Measurements from ENCODE around the gene FAM9C. TPM values are rescaled to one million over a fixed set of nuclear protein-coding genes. Genes with fewer than 3 reads are reported as not detected.
"Not testable (repeated sequence)": the region's sequence is repeated elsewhere in the genome, so short reads cannot be mapped to it uniquely, and the experiment has no call there.

FAM9C gene
- total RNA-seq, 1 donor from 2014 or later: not detected

DNA sequence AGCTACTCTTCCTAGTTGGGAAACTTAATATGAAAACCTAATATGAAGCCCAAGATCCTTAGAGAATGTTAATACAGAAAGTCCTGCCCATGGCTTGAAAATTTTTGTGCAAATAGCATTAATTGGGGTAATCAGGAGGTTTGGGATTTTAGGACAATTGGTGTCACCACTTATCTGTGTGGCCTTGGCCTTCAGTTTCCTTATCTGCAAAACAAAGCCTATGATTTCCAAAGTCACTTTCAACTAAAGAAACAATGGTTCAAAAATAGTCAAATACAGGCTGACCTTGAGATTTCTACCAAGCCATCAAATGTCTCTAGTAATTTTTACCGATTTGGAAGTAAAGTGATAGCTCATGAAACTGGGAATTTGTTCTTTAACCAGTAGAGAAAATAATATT is 40.2 kb upstream of the FAM9C start:
- no peaks in the 10 kb centered on the region for H3K36me3 Mint-ChIP-seq
- no peak overlapping the region for H3K27ac Mint-ChIP-seq
- no peak overlapping the region for H3K4me3 Mint-ChIP-seq
- DNase-seq (ENCODE audit: extremely low spot score, unreplicated experiment): no peak
- H3K4me1 Mint-ChIP-seq (ENCODE audit: unreplicated experiment): peaks cover 15% of the 10 kb centered on the region
- H3K27me3 Mint-ChIP-seq: no peaks in the 10 kb centered on the region
- peaks cover 6% of the 10 kb centered on the region for H3K9me3 Mint-ChIP-seq
- TF ChIP-seq, protein P1, sequence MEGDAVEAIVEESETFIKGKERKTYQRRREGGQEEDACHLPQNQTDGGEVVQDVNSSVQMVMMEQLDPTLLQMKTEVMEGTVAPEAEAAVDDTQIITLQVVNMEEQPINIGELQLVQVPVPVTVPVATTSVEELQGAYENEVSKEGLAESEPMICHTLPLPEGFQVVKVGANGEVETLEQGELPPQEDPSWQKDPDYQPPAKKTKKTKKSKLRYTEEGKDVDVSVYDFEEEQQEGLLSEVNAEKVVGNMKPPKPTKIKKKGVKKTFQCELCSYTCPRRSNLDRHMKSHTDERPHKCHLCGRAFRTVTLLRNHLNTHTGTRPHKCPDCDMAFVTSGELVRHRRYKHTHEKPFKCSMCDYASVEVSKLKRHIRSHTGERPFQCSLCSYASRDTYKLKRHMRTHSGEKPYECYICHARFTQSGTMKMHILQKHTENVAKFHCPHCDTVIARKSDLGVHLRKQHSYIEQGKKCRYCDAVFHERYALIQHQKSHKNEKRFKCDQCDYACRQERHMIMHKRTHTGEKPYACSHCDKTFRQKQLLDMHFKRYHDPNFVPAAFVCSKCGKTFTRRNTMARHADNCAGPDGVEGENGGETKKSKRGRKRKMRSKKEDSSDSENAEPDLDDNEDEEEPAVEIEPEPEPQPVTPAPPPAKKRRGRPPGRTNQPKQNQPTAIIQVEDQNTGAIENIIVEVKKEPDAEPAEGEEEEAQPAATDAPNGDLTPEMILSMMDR (conservative IDR thresholded peaks at IDR 0.05): no peak

DNA sequence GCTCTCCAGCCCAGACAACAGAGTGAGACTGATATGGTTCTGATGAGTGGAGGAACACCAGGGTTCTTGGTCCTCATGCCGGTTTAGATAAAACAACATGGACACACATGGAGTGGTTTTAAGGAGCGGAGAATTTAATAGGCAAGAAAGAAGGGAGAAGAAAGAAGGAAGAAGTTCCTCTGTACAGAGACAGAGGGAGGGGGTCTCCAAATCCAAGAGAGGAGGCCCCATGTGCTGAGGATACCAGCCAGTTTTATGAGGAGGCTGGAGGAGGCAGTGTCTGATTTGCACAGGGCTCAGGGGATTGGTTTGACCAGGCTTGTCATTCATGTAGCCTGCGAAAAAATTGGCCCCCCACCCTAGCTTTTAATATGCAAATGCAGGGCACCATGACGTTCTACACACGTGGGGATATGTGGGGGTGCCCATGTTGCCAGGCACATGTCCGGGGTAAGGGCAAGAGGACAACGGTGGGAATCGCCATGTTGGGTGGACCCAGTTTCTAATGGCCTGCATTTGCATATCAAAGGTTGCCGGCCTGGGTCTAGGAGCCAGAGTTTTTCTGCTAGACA is 39.4 kb upstream of the FAM9C start:
- H3K36me3 Mint-ChIP-seq; H3K27me3 Mint-ChIP-seq; H3K27ac Mint-ChIP-seq; DNase-seq (ENCODE audit: extremely low spot score, unreplicated experiment); H3K4me3 Mint-ChIP-seq; H3K9me3 Mint-ChIP-seq: not testable (repeated sequence)
- peaks cover 15% of the 10 kb centered on the region for H3K4me1 Mint-ChIP-seq (ENCODE audit: unreplicated experiment)

GRCh38 chrX:13082206-13083065 is 38.0 kb upstream of the FAM9C start:
- Mint-ChIP-seq H3K4me1 (ENCODE audit: unreplicated experiment) (peaks cover 15% of the 10 kb centered on the region), H3K36me3 (no peaks in the 10 kb centered on the region), H3K27ac (no peak overlapping the region), H3K4me3 (no peak overlapping the region), H3K9me3 (peaks cover 2% of the 10 kb centered on the region), H3K27me3 (no peaks in the 10 kb centered on the region)
- TF ChIP-seq, protein P1 (conservative IDR thresholded peaks at IDR 0.05): no peak
- no peak for DNase-seq (ENCODE audit: extremely low spot score, unreplicated experiment)

DNA sequence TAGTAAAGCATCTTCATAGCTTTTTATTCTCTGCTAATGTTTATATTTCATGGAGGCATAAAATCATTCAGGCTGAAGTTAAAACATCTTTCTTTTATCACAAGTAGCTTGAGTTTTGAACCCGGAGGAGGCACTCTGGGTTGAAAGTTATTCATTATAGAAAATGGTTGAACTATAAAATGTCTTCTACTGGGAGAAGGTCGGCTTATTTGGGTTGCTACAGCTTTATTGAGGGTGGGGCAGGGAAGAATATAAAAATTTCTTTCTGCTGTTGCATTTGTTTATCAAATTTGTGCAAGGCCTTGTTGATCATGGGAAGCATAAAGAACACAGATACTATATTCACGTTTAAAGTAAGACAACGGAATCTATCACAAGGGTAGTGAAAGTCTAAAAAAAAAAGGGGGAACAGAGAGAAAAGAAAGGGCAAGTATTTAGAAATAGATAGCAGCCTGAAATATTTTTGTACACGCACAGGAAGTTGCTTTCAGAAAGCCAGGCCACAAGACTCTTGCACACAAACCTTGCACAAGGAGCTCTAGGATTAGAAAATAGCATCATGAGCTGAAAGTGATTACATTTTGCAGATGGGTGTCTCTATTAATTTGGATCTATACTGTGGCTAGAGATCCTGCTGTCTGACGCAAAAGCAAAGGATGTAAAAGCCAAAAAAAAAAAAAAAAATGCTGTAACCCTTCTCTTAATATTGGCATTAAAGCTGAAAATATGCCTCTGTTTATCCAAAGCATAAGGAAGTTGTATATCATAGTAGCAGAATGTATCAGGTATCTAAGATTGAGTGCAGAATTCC is 37.2 kb upstream of the FAM9C start:
- TF ChIP-seq, protein P1 (conservative IDR thresholded peaks at IDR 0.05): no peak
- Mint-ChIP-seq H3K27ac (no peak overlapping the region), H3K27me3 (no peaks in the 10 kb centered on the region), H3K9me3 (no peaks in the 10 kb centered on the region), H3K4me1 (ENCODE audit: unreplicated experiment) (peaks cover 15% of the 10 kb centered on the region), H3K4me3 (no peak overlapping the region), H3K36me3 (no peaks in the 10 kb centered on the region)
- DNase-seq (ENCODE audit: extremely low spot score, unreplicated experiment): no peak

GRCh38 chrX:13080128-13080795 is 35.8 kb upstream of the FAM9C start:
- H3K4me1 Mint-ChIP-seq (ENCODE audit: unreplicated experiment): peaks cover 15% of the 10 kb centered on the region
- no peaks in the 10 kb centered on the region for H3K9me3 Mint-ChIP-seq
- TF ChIP-seq, protein P1 (conservative IDR thresholded peaks at IDR 0.05): no peak

More at GRCh38 chrX:13080128-13080795, 35.8 kb upstream of the FAM9C start:
- no peak for DNase-seq (ENCODE audit: extremely low spot score, unreplicated experiment)
- Mint-ChIP-seq H3K27me3 (no peaks in the 10 kb centered on the region), H3K4me3 (no peak overlapping the region), H3K36me3 (no peaks in the 10 kb centered on the region), H3K27ac (no peak overlapping the region)

All from type B pancreatic cell (in vitro differentiated cells).